ENCODE results near the gene AARSD1. TPM values are rescaled to one million over a fixed set of nuclear protein-coding genes. Genes with fewer than 3 reads are reported as not detected.

Gene AARSD1
- total and polyA plus RNA-seq, 2 experiments from 2014 or later = 25.7 to 74.4 TPM

- Histone ChIP-seq H3F3A (replicated peaks; ENCODE audit: low read depth) (0 out of 2 replicates have a peak, but pooled peaks cover 10% of the 10 kb centered on the region), H3K4me3 (no peak overlapping the region), H4K20me1 (replicated peaks; ENCODE audit: insufficient read depth) (no peaks in the 10 kb centered on the region), H2AFZ (no peak overlapping the region), H3K27me3 (ENCODE audit: insufficient read depth) (no peaks in the 10 kb centered on the region), H3K79me2 (replicated peaks; ENCODE audit: insufficient read depth) (no peaks in the 10 kb centered on the region), H3K36me3 (ENCODE audit: insufficient read depth) (peaks cover 20% of the 10 kb centered on the region), H3K9me2 (ENCODE audit: insufficient read depth) (no peaks in the 10 kb centered on the region), H3K4me2 (no peak overlapping the region), H3K4me1 (ENCODE audit: insufficient read depth) (peaks cover 6% of the 10 kb centered on the region; the same call in 1 of the 2 replicates), H3K27ac (ENCODE audit: low read depth) (no peak overlapping the region)
- Mint-ChIP-seq H3K9me3 (no peaks in the 10 kb centered on the region; the same call in 2 of the 3 replicates), H3K27me3 (ENCODE audit: insufficient read depth, low read depth, poor library complexity) (peaks cover under 1% of the 10 kb centered on the region), H3K4me3 (no peak overlapping the region), H3K36me3 (ENCODE audit: low read depth) (peaks cover 57% of the 10 kb centered on the region), H3K27ac (no peak overlapping the region), H3K4me1 (peaks cover 6% of the 10 kb centered on the region; the same call in 2 of the 3 replicates)
- no peak for DNase-seq (ENCODE audit: low spot score)
- no peak for TF ChIP-seq STAT1 (IDR thresholded peaks at IDR 0.05; ENCODE audit: unreplicated experiment)
- TF ChIP-seq EZH2phosphoT487 (IDR thresholded peaks at IDR 0.05; ENCODE audit: unreplicated experiment) = no peak
- no peak for TF ChIP-seq NANOG (IDR thresholded peaks at IDR 0.05; ENCODE audit: borderline replicate concordance)
- TF ChIP-seq EZH2 (IDR thresholded peaks at IDR 0.05; ENCODE audit: low read depth, unreplicated experiment) = no peak
- no peak for ATAC-seq
Observed at GRCh38 chr17:42992872-42993271, 28.6 kb upstream of the AARSD1 start.

- Mint-ChIP-seq H3K36me3 (ENCODE audit: low read depth) (peaks cover 67% of the 10 kb centered on the region), H3K27ac (no peak overlapping the region), H3K9me3 (no peaks in the 10 kb centered on the region; the same call in 2 of the 3 replicates), H3K27me3 (ENCODE audit: insufficient read depth, low read depth, poor library complexity) (no peaks in the 10 kb centered on the region), H3K4me3 (no peak overlapping the region), H3K4me1 (no peaks in the 10 kb centered on the region)
- H3K27me3 ChIP-seq (ENCODE audit: insufficient read depth) = no peaks in the 10 kb centered on the region
- H3K9me2 ChIP-seq (ENCODE audit: insufficient read depth) = no peaks in the 10 kb centered on the region
- TF ChIP-seq CREB1 (CRISPR knock-in tag; IDR thresholded peaks at IDR 0.05; ENCODE audit: low read depth) = no peak
- H4K20me1 ChIP-seq (replicated peaks; ENCODE audit: insufficient read depth) = no peaks in the 10 kb centered on the region
- H3K4me2 ChIP-seq = no peak overlapping the region
- ATAC-seq = no peak
- H3K4me1 ChIP-seq (ENCODE audit: insufficient read depth) = no peaks in the 10 kb centered on the region
- H3K79me2 ChIP-seq (replicated peaks; ENCODE audit: insufficient read depth) = no peaks in the 10 kb centered on the region
- H2AFZ ChIP-seq = no peak overlapping the region
- peaks cover 30% of the 10 kb centered on the region for H3K36me3 ChIP-seq (ENCODE audit: insufficient read depth)
- no peak overlapping the region for H3K4me3 ChIP-seq
- no peak overlapping the region for H3K27ac ChIP-seq (ENCODE audit: low read depth)
- DNase-seq (ENCODE audit: low spot score) = no peak
- H3F3A ChIP-seq (replicated peaks; ENCODE audit: low read depth) = 0 out of 2 replicates have a peak, but pooled peaks cover 4% of the 10 kb centered on the region
Observed at GRCh38 chr17:42991471-42991870, 27.2 kb upstream of the AARSD1 start.

DNA sequence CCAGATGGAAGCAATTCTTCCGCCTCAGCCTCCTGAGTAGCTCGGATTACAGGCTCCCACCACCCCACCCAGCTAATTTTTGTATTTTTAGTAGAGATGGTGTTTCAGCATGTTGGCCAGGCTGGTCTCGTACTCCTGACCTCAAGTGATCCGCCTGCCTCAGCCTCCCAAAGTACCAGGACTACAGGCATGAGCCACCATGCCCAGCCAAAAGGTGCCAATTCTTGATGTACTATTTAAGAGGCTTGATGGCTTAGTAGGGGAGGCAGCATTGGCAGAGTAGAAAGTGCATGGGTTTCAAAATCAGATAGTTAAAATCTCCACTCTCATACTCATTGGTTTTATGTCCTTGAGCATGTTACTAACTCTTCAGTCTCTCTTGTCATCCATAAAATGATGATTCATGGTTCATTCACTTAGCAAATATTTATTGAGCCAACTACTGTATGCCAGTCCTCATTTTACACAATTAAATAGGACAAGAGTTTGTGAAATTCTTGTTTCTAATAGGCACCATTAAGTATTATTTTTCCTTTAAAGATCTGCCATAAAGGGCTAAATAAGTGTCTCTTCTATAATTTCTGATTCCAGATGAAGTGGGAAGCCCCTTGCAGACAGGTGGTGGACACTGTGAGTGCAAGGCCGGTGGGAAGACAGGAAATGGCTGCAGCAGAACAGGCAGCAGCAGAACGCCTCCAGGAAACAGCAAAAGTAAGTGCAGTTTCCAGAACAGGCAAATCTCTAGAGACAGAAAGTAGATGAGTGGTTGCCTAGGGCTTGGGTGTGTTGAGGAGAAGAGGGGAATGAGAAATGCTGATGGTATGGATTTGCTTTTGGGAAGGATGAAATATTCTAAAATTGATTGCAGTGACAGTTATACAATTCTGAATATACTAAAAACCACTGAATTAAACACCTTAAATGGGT lies 25.7 kb upstream of the AARSD1 start:
- no peak overlapping the region for H3K4me2 ChIP-seq
- no peaks in the 10 kb centered on the region for H3K27me3 ChIP-seq (ENCODE audit: insufficient read depth)
- peaks cover 75% of the 10 kb centered on the region for H3K36me3 Mint-ChIP-seq (ENCODE audit: low read depth)
- no peaks in the 10 kb centered on the region for H3K79me2 ChIP-seq (replicated peaks; ENCODE audit: insufficient read depth)
- peaks cover 30% of the 10 kb centered on the region for H3K36me3 ChIP-seq (ENCODE audit: insufficient read depth)
- no peaks in the 10 kb centered on the region for H3K4me1 Mint-ChIP-seq
- no peak overlapping the region for H3K4me3 ChIP-seq
- H3F3A ChIP-seq (replicated peaks; ENCODE audit: low read depth) = 0 out of 2 replicates have a peak, but pooled peaks cover 4% of the 10 kb centered on the region
- no peaks in the 10 kb centered on the region for H4K20me1 ChIP-seq (replicated peaks; ENCODE audit: insufficient read depth)
- no peaks in the 10 kb centered on the region; the same call in 2 of the 3 replicates for H3K9me3 Mint-ChIP-seq
- H3K27ac ChIP-seq (ENCODE audit: low read depth) = no peak overlapping the region
- no peaks in the 10 kb centered on the region for H3K4me1 ChIP-seq (ENCODE audit: insufficient read depth)
- DNase-seq (ENCODE audit: low spot score) (no peak), ATAC-seq (no peak)
- no peaks in the 10 kb centered on the region for H3K9me2 ChIP-seq (ENCODE audit: insufficient read depth)
- no peak overlapping the region for H2AFZ ChIP-seq
- no peaks in the 10 kb centered on the region for H3K27me3 Mint-ChIP-seq (ENCODE audit: insufficient read depth, low read depth, poor library complexity)
- no peak overlapping the region for H3K27ac Mint-ChIP-seq
- TF ChIP-seq, protein P1, sequence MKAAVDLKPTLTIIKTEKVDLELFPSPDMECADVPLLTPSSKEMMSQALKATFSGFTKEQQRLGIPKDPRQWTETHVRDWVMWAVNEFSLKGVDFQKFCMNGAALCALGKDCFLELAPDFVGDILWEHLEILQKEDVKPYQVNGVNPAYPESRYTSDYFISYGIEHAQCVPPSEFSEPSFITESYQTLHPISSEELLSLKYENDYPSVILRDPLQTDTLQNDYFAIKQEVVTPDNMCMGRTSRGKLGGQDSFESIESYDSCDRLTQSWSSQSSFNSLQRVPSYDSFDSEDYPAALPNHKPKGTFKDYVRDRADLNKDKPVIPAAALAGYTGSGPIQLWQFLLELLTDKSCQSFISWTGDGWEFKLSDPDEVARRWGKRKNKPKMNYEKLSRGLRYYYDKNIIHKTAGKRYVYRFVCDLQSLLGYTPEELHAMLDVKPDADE (IDR thresholded peaks at IDR 0.05) = no peak
- TF ChIP-seq CTCF (conservative IDR thresholded peaks at IDR 0.05; ENCODE audit: low read depth in 2 of 2) (no peak), EZH2phosphoT487 (IDR thresholded peaks at IDR 0.05; ENCODE audit: unreplicated experiment) (no peak), POLR2AphosphoS5 (IDR thresholded peaks at IDR 0.05; ENCODE audit: low read depth) (no peak), EZH2 (IDR thresholded peaks at IDR 0.05; ENCODE audit: low read depth, unreplicated experiment) (no peak), ZNF114 (CRISPR knock-in tag; IDR thresholded peaks at IDR 0.05) (no peak)
- H3K4me3 Mint-ChIP-seq = no peak overlapping the region

All from GM23338 (cell line).